Left renal cortex interstitium (tissue), 4 donors: ENCODE results near the gene ITSN1. TPM values are rescaled to one million over a fixed set of nuclear protein-coding genes. Genes with fewer than 3 reads are reported as not detected.
"Not testable (repeated sequence)": the region's sequence is repeated elsewhere in the genome, so short reads cannot be mapped to it uniquely, and the experiment has no call there.

Source experiments
- DNase-seq, 4 donors: peaks; one replicate each; pipeline ENCODE4 v3.0.0-alpha.2; 2013; ENCODE audit warnings: low read depth in 4 of 4, low spot score in 2 of 4, missing footprints in 1 of 4
- polyA plus RNA-seq, 4 donors: library from polyadenylated mRNA; unstranded; fragments of 120-200 nt; gene quantifications; one replicate each; pipeline ENCODE4 v1.2.1, GENCODE V29; 2013; ENCODE audit not compliant: insufficient read length in 4 of 4

The ITSN1 gene
- polyA plus RNA-seq, 4 donors: 36.8 to 57.2 (median 46.8) TPM

DNA sequence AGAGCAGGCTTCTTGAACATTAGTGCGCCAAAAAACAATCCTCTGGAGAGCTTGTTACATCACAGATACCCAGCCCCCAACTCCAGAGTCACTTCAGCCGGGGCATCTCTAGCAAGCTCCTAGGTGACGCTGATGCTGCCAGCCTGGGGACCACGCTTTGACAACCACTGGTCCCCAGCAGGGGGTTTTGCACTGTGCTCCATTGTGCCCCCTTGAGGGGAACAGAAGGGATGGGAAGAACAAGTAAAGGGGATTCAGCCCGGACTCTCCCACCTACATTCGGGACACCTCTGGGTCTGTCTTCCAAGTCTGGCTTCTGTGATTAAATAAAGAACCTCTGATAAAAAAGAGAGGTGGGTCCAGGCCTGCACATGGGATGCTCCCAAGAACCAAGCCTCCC lies 212.9 kb downstream of the ITSN1 start:
- no peak for DNase-seq

DNA sequence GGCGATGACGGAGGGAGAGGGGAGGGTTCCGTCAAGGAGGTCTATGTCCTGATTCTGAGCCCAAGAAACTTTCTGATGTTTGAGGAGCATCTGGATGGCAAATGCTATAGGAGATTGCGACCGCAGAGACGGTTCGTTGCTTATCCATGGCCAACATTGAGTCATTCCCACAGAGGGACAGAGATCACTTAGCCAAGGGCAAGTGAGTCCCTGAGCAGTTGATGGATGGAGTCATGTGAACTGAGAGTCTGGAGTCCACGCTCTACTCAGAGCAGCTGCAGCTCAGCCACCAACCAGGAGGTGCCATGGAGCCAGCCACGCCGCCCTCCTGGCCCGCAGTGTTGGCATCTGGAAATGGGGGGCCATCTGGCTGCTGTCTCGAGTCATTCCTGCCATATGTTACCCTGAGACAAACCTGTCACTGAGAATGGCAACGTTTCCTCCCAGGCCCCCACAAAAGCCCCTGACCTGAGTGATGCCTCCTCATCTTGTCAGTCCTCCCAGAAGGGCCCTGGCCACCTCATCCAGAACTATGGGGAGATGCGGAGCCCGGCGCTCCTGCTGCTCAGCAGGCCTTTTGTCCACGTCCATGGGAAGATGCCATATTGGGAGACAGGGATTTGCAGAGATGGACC lies 214.7 kb downstream of the ITSN1 start:
- no peak for DNase-seq

DNA sequence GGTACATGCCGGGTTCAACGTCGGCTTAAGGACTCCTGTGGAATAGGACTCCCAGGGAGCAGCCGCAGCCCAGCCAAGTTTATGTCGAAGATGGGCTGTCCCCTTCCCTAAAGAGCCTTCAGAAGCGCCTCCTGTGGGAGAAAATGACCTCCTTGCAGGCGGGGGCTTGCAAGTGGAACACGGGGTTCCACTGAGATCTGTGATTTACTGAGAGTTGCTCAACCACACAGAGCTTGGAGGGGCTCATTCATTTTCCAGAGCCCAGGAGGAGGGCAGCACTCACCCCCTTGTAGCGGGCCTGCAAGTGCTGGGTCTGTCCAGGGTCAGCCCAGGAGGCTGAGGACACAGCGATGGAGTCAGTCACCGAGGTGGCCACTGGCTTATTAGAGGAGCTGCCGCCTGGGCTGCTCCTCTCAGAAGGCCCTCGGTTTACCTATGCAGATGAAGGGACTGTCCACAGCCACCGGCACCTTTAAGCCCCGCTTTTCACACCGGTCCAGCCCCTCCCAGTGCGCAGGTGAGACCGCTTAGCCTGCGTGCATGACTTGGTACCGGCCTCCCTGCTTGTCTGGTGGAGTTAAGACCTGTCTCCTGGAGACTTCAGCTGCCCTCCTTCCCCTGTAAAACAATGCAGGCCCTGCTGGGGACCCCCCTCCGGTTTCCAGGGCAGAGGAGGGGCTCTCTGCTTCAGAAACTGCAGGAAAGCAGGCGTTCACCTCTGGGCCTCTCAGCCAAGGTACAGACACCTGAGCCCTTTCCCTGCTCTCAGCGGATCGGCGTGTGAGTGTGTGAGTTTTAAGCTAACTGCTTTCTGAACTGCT lies 215.8 kb downstream of the ITSN1 start:
- no peak for DNase-seq

DNA sequence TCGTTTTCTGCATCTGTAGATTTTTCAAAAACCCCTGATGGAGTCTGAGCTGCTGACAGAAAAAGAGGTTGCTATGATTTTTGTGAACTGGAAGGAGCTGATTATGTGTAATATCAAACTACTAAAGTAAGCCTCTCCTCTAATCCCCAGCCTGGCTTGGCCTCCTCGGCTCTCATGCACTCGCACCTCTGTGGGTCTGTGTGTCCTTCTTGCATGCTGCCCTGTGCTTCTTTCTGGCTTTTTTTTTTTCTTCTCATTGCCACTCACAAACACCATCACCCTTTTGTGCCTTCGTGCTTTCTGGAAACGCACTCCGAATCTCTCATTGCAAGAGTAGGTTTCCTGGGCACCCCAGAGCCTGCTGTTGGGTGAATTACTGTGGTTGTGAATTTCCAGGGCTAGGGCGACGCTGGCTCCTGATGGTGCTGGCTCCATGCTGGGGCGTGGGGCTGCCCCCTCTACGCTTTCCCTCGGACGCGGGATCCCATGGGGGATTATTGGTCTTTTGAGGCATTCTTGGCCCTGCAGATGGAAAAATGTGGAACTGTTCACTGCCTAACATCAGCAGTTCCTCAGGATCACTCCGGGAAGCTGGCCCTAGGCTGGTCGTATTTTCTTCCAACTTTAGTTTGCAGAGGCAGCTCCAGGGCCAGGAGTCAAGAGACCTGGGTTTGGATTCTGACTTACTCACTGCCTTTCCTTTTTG lies 216.5 kb downstream of the ITSN1 start:
- no peak for DNase-seq

DNA sequence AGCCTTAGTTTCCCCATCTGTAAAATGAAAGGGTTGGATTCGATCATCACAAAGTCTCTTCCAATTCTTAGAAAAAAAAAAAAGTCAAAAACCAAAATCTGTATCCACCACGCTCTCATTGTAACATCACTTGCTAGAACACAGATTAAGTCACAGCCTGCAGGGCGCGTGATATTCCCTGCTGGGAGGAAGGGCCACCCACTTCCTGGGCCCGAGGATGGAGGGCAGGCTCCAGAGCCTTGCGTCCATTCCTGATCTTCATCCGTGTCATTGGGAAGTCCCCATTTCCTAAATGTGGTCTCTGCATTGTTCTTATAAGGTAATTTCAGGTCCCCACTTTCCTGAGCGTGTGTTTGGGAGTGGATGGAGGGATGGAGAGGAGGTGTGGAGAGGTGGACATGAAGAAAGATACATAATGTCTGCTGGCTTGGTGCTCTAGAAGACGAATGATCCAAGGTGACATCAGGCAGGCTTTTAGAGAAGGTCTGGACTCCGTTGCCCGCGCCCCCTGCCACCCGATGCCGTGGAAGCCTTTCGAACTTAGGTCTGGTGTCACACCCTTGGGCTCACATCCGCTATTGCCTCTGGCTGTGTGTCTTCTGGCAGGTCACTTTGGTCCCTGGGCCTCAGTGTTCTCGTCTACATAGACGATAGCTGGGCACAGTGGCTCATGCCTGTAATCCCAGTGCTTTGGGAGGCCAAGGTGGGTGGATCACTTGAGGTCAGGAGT lies 217.2 kb downstream of the ITSN1 start:
- DNase-seq: no peak

DNA sequence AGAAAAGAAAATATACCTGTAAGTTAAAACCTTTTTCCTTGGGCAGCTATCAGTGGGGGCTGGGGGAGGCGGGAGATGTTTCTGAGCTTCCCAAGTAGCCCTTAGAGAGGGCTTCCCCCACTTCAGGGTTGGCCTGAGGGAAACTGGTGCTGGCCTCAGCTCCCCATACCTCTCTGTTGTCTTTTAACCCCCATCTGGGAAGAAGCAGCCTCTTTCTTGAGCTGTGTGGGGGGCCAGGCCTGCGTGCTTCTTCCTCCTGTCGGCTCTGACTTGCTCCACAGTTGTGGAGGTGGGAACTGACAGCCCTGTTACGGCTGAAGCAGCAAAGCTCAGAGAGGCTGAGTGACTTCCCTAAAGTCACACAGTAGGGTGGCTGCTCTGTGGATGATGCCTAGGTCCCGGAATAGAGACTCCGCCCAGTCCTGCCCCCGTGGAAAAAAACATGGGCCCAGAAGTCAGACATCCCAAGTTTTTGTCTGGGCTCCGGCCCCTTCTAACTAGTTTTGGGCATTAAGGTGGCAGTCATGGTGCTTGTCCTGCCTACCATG lies 218.1 kb downstream of the ITSN1 start:
- DNase-seq: no peak

DNA sequence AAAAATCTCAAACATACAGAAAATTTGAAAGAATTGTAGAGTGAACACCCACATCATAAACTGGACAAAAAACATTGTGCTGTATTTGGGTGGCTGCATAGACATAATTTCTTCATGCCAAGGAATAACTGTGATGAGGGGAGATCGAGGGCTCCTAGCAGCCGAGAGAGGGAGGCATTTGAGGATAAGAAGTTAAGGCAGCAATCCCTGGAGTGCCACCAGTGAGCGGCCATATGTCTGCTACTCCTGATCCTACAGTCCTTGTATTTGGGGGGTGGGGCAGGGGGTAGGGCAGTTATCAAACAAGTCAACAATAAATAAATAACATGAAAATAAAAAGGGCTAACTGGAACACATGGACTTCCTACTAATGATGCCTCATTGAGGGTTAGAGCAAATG lies 218.8 kb downstream of the ITSN1 start:
- DNase-seq: no peak

DNA sequence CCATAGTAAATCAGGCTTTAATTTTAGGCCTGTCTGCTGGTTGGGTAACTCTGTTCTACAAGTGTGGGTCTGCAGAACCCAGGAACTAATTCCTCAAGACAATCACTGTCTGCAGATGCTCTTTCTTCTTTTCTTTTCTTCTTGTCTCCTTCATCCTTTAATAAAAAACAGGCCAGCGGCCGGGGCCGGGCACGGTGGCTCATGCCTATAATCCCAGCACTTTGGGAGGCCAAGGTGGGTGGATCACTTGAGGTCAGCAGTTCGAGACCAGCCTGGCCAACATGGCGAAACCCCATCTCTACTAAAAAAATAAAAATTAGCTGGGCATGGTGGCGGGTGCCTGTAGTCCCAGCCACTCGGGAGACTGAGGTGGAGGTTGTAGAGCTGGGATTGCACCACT lies 220.9 kb downstream of the ITSN1 start:
- not testable (repeated sequence) for DNase-seq

DNA sequence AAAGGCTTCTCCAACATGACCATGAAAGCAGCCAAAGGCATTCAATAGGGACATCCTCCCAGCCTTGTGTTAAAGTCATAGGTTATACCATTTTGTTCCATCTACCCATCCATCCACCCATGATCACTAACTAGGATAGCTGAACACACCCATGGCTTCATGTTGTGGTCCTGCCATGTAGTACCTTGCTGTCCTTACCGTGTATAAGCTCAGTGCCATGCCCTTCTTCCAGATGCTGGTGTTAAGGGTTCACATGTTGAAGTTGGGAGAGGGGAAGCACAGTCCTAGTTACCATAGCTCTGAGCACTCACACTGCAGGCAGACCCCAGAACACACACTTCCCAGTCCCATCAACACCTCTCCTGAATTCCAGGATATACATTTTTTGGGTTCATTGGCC lies 221.8 kb downstream of the ITSN1 start:
- no peak for DNase-seq

DNA sequence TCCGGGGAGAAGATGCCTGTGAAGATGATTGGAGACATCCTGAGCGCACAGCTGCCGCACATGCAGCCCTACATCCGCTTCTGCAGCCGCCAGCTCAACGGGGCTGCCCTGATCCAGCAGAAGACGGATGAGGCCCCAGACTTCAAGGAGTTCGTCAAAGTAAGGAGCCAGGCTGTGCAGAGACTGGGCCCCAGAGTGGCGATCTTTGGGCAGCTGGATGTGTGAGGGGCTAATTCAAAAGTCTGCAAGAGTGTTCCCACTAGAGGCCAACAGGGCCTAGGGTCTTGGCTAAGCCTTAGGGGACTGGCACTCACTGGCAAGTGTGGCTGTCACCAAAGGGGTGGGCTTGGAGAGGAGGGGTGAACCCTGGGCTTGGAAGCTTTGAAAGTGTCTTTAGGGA lies 222.9 kb downstream of the ITSN1 start:
- DNase-seq: no peak

DNA sequence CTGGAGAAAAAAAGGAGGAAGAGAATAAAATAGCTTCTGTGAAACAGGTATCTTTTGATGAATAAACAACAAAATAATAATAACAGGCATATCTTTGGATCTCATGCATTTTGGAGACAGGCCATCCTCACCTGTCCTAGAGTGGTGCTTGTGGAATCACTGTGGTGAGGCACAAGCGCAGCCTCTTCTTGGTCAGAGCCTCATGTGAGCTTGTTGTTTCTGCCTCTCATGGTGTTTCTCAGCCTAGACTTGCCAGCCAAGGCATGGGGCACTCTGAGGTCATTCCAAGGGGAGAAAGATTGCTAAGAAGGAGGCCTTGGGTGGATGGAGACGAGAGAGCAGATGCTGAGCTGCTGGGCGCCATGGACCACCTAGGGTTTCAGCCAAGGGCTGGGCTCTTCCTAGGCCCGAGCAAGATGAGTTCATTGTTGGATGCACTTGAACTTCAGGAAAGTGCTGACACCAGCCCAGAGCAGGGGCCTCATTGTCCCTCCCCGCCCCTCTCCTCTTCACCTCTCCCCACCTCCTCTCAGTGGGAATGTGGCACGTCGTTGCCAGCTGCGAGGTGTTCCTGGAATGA lies 223.8 kb downstream of the ITSN1 start:
- no peak for DNase-seq

DNA sequence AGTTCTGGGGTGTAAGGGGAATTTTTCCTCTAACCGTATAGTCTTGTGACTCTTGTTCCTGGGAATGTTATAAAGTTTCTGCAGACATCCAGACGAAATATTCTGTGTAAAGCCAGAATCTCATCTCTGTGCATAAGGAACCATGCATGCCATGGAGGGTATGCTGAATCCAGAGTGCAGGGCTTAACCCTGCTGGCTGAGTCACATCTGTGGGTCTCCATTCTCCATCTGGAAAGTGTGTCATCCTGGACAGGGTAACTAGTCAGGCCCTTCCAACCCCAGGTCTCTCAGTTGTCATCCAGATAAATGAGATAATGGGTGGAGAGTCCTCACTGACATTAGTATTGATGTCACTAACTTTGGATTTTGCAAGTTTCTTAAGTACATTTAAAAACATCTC lies 224.5 kb downstream of the ITSN1 start:
- no peak for DNase-seq

DNA sequence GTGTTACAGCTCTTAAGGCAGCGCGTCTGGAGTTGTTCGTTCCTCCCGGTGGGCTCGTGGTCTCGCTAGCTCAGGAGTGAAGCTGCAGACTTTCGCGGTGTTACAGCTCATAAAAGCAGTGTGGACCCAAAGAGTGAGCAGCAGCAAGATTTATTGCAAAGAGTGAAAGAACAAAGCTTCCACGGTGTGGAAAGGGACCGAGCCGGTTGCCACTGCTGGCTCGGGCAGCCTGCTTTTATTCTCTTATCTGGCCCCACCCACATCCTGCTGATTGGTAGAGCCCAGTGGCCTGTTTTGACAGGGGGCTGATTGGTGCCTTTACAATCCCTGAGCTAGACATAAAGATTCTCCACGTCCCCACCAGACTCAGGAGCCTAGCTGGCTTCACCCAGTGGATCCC lies 225.6 kb downstream of the ITSN1 start:
- not testable (repeated sequence) for DNase-seq

DNA sequence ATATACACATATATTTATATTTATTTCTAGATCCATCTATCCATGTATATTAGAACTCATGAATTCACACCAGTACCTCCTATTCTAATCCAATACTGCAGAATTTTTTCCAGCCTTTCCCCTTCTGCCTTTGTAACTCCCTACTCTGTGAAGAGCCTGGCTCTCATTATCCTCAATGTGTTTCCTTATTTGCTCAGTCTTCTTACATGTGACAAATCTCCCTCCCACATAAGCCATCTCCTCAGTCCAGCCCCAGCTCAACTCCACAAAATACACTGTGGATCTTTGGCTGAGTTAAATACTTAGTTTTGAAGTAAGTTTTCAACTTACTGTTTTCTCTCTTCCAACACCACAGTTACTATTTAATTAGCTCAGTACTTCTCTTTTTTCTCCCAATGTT lies 227.6 kb downstream of the ITSN1 start:
- no peak for DNase-seq

DNA sequence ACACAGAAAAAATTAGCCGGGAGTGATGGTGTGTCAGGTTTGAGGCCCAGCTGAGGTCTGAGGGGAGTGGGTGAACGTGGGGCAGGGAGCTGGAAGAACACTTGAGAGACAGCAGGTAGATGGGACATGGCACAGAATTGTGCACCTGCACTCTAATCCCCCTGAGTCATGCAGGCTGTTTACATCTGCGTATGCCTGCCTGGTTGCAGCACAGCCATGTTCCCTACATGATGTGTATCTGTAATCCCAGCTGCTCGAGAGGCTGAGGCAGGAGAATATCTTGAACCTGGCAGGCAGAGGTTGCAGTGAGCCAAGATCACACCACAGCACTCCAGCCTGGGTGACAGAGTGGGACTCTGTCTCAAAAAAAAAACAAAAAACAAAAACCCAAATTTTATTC lies 228.5 kb downstream of the ITSN1 start:
- no peak for DNase-seq

DNA sequence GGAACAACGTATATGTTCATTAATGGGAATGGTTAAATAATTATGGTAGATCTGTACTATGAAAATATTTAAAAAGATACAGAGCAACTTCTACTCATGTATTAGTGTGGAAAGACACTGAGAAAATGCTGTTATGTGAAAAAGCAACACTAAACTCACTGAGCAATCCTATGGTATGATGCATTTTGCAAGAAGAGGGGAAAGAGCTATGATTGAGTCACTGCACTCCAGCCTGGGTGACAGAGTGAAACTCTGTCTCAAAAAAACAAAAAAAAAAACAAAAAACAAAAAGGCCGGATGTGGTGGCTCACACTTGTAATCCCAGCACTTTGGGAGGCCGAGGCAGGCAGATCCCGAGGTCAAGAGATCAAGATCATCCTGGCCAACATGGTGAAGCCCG lies 228.9 kb downstream of the ITSN1 start:
- DNase-seq: no peak

DNA sequence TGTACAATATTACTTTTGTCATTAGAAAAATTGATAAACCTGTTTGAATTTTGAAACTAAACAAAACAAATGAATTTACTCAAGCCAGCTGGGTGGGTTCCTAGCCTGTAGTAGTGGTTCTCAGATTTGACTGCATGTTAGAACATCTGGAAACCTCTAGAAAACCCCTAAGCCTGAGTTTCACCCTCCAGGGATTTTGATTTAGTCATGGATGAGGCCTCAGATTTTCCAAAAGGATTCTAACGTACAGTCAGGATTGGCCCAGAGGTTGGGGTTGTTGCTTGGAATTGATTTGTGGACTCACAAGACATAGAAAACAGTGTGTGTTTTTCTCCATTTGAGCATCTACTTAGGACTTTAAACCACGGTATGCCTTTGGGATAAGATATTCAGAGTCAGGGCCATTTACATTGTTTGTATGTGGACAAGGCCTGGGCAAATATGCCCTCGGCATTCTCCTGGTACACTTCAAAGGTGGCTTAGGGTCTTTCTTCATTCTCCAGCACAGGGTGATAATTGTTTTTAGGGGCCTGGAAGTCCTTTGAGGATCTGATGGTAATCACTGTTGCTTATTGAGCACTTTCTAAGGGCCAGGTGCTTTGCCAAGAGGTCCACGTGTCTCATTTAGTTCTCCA lies 230.7 kb downstream of the ITSN1 start:
- no peak for DNase-seq

DNA sequence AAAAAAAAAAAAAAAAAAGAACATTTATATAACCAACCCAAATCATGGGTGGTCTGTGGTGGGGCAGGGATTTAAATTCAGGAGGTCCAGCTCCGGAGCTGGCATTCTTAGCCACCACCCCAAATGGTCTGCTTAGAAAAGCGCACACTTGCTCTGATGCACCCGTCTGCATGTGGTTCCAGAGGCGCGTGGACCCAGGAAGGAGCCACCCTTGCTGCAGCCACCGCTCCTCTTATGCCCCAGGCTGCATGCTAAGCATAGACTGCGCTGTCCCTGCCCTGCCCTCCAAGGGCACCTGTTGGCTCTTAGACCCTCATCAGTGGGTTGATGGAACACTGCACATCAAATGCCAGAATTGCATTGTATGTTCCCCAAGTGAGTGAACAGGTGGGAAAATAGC lies 231.9 kb downstream of the ITSN1 start:
- no peak for DNase-seq

DNA sequence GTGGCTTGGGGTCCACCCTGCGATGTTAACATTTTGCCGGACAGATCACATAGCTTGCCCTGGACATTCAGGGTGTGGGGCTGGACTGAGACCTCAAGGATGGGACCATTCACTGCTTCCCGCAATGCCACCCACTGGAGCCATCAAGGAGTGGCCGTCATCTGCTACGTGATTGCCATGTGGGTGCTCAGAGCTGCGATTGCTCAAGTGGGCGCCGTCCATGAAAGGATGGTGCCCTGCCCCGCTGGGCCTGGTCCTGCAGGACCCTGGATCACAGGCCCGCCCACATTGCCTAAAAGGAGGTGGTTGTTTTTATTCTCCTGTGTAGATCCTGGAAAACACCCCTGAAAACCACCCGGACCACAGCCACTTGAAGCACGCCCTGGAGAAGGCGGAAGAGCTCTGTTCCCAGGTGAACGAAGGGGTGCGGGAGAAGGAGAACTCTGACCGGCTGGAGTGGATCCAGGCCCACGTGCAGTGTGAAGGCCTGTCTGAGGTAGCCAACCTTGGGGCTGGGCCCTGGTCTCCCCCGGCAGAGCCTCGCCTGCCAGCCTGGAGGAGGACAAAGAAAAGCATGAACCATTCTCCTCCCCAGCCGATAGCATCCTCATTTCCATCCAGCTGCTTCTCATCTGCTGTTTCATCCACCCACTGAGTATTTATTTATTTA lies 232.9 kb downstream of the ITSN1 start:
- no peak for DNase-seq
